ENCODE measurements around the gene BBOX1. TPM values are rescaled to one million over a fixed set of nuclear protein-coding genes. Genes with fewer than 3 reads are reported as not detected.

BBOX1 gene
- total and polyA plus RNA-seq, 2 donors (not counting 3 experiments of a cell fraction or from before 2014, with no cell fraction given): not detected

GRCh38 chr11:27139742-27140367 lies 99.2 kb downstream of the BBOX1 start:
- Histone ChIP-seq H3K27me3 (ENCODE audit: control insufficient read depth in 2 of 2, insufficient read depth in 2 of 2, low read length in 2 of 2) (no peaks in the 10 kb centered on the region), H3K4me2 (ENCODE audit: insufficient read depth, low read length) (no peak overlapping the region), H3K27ac (ENCODE audit: insufficient read depth, low read depth, low read length) (no peak overlapping the region), H3K9me3 (replicated peaks; ENCODE audit: control insufficient read depth, insufficient read depth, low read length) (no peaks in the 10 kb centered on the region), H3K4me3 (replicated peaks in 1 of 3; ENCODE audit: insufficient read depth in 1 of 3, low read depth in 1 of 3, low read length in 3 of 3) (no peak overlapping the region), H2AFZ (ENCODE audit: low read depth, low read length) (no peak overlapping the region), H3K79me2 (ENCODE audit: control insufficient read depth, insufficient read depth, low read length) (no peaks in the 10 kb centered on the region), H3K4me1 (ENCODE audit: control insufficient read depth, extremely low read depth, insufficient read depth, low read length) (no peaks in the 10 kb centered on the region), H3K9ac (replicated peaks; ENCODE audit: extremely low read depth, insufficient read depth, low read length) (no peak overlapping the region), H3K9me1 (replicated peaks; ENCODE audit: control insufficient read depth, extremely low read depth, insufficient read depth, low read length) (no peaks in the 10 kb centered on the region), H4K20me1 (replicated peaks; ENCODE audit: control insufficient read depth, extremely low read depth, insufficient read depth, low read length) (no peaks in the 10 kb centered on the region), H3K36me3 (ENCODE audit: control insufficient read depth in 2 of 2, extremely low read depth in 1 of 2, insufficient read depth in 2 of 2, low read length in 2 of 2) (no peaks in the 10 kb centered on the region)
- CTCF ChIA-PET: no interaction called here
- intact Hi-C loops (cut with micrococcal nuclease) (no loop called here), dilution Hi-C loops (cut with MboI; ENCODE audit: extremely low pct_ligation_motif_present, low sequenced_read_pairs) (no loop called here)
- no TSS peak for BruUV-seq (replicated peaks)
- DNase-seq (ENCODE audit: low read depth, low spot score): no peak
- TF ChIP-seq CTCF (IDR thresholded peaks at IDR 0.05; ENCODE audit: extremely low read depth in 1 of 2, insufficient read depth in 1 of 2, low read depth in 1 of 2, low read length in 2 of 2): no peak
- TF ChIP-seq EZH2 (IDR thresholded peaks at IDR 0.05; ENCODE audit: borderline replicate concordance, low read depth, low read length, severe bottlenecking): no peak
- TF ChIP-seq JUN (IDR thresholded peaks at IDR 0.05; ENCODE audit: borderline replicate concordance, insufficient read depth, insufficient read length, low read depth): no peak
- no peak for TF ChIP-seq MYC (IDR thresholded peaks at IDR 0.05; ENCODE audit: low read depth, low read length)
- no peak for TF ChIP-seq MAX (IDR thresholded peaks at IDR 0.05; ENCODE audit: insufficient read depth, insufficient read length)
- TF ChIP-seq POLR2A (IDR thresholded peaks at IDR 0.05; ENCODE audit: low read depth, low read length): no peak
- TF ChIP-seq GATA2 (IDR thresholded peaks at IDR 0.05; ENCODE audit: insufficient read depth, insufficient read length, low read depth, low read length): no peak
- no peak for TF ChIP-seq FOS (IDR thresholded peaks at IDR 0.05; ENCODE audit: borderline replicate concordance, insufficient read depth, low read length)
- no peak for TF ChIP-seq POLR2AphosphoS5 (IDR thresholded peaks at IDR 0.05; ENCODE audit: insufficient read depth, low read depth, low read length)
- FAIRE-seq: no peak
- POLR2A ChIA-PET: no interaction called here
